ENCODE measurements around the gene C1QTNF3. TPM values are rescaled to one million over a fixed set of nuclear protein-coding genes. Genes with fewer than 3 reads are reported as not detected.

The C1QTNF3 gene
- total and polyA plus RNA-seq, 2 experiments from 2014 or later: 1.7 to 2.0 TPM

DNA sequence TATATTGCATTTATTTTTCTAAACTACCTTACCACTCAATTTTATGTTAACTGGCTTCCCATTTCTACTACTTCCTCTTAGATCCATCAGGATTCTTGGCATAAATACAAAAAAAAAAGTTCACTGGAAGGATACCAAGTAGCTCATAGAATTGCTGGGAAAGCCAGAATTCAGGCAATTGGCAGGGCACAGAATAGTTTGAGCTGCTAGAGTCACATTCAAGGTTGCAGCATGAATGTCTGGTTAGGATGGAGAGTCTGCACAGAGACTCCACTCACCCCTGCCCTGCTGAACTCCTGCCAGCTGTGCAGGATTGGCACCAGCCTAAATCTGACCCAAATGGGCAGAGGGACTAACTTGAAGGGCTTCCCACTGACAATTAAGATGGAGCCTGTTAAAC is 30.2 kb downstream of the C1QTNF3 start:
- ATAC-seq (no peak), DNase-seq (ENCODE audit: low spot score) (no peak)
- peaks cover 4% of the 10 kb centered on the region for H3K27me3 Mint-ChIP-seq (ENCODE audit: insufficient read depth, low read depth, poor library complexity)
- Histone ChIP-seq H3K27me3 (ENCODE audit: insufficient read depth) (no peaks in the 10 kb centered on the region), H2AFZ (no peak overlapping the region), H3K9me2 (ENCODE audit: insufficient read depth) (no peaks in the 10 kb centered on the region), H3K4me1 (ENCODE audit: insufficient read depth) (no peaks in the 10 kb centered on the region), H4K20me1 (replicated peaks; ENCODE audit: insufficient read depth) (no peaks in the 10 kb centered on the region), H3K4me2 (no peak overlapping the region), H3K79me2 (replicated peaks; ENCODE audit: insufficient read depth) (no peaks in the 10 kb centered on the region), H3K4me3 (no peak overlapping the region), H3K36me3 (ENCODE audit: insufficient read depth) (no peaks in the 10 kb centered on the region), H3K27ac (ENCODE audit: low read depth) (no peak overlapping the region), H3F3A (replicated peaks; ENCODE audit: low read depth) (no peaks in the 10 kb centered on the region)
- TF ChIP-seq NANOG (IDR thresholded peaks at IDR 0.05; ENCODE audit: borderline replicate concordance): no peak
- TF ChIP-seq EZH2phosphoT487 (IDR thresholded peaks at IDR 0.05; ENCODE audit: unreplicated experiment): no peak
- TF ChIP-seq, protein P1, sequence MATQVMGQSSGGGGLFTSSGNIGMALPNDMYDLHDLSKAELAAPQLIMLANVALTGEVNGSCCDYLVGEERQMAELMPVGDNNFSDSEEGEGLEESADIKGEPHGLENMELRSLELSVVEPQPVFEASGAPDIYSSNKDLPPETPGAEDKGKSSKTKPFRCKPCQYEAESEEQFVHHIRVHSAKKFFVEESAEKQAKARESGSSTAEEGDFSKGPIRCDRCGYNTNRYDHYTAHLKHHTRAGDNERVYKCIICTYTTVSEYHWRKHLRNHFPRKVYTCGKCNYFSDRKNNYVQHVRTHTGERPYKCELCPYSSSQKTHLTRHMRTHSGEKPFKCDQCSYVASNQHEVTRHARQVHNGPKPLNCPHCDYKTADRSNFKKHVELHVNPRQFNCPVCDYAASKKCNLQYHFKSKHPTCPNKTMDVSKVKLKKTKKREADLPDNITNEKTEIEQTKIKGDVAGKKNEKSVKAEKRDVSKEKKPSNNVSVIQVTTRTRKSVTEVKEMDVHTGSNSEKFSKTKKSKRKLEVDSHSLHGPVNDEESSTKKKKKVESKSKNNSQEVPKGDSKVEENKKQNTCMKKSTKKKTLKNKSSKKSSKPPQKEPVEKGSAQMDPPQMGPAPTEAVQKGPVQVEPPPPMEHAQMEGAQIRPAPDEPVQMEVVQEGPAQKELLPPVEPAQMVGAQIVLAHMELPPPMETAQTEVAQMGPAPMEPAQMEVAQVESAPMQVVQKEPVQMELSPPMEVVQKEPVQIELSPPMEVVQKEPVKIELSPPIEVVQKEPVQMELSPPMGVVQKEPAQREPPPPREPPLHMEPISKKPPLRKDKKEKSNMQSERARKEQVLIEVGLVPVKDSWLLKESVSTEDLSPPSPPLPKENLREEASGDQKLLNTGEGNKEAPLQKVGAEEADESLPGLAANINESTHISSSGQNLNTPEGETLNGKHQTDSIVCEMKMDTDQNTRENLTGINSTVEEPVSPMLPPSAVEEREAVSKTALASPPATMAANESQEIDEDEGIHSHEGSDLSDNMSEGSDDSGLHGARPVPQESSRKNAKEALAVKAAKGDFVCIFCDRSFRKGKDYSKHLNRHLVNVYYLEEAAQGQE (IDR thresholded peaks at IDR 0.05; ENCODE audit: unreplicated experiment): no peak
- TF ChIP-seq, protein P2, sequence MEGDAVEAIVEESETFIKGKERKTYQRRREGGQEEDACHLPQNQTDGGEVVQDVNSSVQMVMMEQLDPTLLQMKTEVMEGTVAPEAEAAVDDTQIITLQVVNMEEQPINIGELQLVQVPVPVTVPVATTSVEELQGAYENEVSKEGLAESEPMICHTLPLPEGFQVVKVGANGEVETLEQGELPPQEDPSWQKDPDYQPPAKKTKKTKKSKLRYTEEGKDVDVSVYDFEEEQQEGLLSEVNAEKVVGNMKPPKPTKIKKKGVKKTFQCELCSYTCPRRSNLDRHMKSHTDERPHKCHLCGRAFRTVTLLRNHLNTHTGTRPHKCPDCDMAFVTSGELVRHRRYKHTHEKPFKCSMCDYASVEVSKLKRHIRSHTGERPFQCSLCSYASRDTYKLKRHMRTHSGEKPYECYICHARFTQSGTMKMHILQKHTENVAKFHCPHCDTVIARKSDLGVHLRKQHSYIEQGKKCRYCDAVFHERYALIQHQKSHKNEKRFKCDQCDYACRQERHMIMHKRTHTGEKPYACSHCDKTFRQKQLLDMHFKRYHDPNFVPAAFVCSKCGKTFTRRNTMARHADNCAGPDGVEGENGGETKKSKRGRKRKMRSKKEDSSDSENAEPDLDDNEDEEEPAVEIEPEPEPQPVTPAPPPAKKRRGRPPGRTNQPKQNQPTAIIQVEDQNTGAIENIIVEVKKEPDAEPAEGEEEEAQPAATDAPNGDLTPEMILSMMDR (conservative IDR thresholded peaks at IDR 0.05; ENCODE audit: low read depth in 2 of 2): no peak
- TF ChIP-seq, protein P3, sequence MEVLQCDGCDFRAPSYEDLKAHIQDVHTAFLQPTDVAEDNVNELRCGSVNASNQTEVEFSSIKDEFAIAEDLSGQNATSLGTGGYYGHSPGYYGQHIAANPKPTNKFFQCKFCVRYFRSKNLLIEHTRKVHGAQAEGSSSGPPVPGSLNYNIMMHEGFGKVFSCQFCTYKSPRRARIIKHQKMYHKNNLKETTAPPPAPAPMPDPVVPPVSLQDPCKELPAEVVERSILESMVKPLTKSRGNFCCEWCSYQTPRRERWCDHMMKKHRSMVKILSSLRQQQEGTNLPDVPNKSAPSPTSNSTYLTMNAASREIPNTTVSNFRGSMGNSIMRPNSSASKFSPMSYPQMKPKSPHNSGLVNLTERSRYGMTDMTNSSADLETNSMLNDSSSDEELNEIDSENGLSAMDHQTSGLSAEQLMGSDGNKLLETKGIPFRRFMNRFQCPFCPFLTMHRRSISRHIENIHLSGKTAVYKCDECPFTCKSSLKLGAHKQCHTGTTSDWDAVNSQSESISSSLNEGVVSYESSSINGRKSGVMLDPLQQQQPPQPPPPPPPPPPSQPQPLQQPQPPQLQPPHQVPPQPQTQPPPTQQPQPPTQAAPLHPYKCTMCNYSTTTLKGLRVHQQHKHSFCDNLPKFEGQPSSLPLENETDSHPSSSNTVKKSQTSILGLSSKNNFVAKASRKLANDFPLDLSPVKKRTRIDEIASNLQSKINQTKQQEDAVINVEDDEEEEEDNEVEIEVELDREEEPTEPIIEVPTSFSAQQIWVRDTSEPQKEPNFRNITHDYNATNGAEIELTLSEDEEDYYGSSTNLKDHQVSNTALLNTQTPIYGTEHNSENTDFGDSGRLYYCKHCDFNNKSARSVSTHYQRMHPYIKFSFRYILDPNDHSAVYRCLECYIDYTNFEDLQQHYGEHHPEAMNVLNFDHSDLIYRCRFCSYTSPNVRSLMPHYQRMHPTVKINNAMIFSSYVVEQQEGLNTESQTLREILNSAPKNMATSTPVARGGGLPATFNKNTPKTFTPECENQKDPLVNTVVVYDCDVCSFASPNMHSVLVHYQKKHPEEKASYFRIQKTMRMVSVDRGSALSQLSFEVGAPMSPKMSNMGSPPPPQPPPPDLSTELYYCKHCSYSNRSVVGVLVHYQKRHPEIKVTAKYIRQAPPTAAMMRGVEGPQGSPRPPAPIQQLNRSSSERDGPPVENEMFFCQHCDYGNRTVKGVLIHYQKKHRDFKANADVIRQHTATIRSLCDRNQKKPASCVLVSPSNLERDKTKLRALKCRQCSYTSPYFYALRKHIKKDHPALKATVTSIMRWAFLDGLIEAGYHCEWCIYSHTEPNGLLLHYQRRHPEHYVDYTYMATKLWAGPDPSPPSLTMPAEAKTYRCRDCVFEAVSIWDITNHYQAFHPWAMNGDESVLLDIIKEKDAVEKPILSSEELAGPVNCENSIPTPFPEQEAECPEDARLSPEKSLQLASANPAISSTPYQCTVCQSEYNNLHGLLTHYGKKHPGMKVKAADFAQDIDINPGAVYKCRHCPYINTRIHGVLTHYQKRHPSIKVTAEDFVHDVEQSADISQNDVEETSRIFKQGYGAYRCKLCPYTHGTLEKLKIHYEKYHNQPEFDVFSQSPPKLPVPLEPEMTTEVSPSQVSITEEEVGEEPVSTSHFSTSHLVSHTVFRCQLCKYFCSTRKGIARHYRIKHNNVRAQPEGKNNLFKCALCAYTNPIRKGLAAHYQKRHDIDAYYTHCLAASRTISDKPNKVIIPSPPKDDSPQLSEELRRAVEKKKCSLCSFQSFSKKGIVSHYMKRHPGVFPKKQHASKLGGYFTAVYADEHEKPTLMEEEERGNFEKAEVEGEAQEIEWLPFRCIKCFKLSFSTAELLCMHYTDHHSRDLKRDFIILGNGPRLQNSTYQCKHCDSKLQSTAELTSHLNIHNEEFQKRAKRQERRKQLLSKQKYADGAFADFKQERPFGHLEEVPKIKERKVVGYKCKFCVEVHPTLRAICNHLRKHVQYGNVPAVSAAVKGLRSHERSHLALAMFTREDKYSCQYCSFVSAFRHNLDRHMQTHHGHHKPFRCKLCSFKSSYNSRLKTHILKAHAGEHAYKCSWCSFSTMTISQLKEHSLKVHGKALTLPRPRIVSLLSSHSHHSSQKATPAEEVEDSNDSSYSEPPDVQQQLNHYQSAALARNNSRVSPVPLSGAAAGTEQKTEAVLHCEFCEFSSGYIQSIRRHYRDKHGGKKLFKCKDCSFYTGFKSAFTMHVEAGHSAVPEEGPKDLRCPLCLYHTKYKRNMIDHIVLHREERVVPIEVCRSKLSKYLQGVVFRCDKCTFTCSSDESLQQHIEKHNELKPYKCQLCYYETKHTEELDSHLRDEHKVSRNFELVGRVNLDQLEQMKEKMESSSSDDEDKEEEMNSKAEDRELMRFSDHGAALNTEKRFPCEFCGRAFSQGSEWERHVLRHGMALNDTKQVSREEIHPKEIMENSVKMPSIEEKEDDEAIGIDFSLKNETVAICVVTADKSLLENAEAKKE (CRISPR knock-in tag; IDR thresholded peaks at IDR 0.05): no peak
- no peaks in the 10 kb centered on the region for H3K9me3 Mint-ChIP-seq
- H3K4me3 Mint-ChIP-seq: no peak overlapping the region
- H3K4me1 Mint-ChIP-seq: peaks cover 5% of the 10 kb centered on the region; the same call in 1 of the 3 replicates
- no peaks in the 10 kb centered on the region for H3K36me3 Mint-ChIP-seq (ENCODE audit: low read depth)
- no peak overlapping the region for H3K27ac Mint-ChIP-seq

Data from GM23338 (cell line).